Ishikawa (cell line): ENCODE results near the gene FSTL3.

Experiments used
- CEBPB ChIP-seq: IDR thresholded peaks from 2 replicates; pipeline ENCODE4 v1.6.1; 2012
- CREB1 ChIP-seq: IDR thresholded peaks from 2 replicates; pipeline ENCODE4 v1.6.1; 2012; ENCODE audit warnings: low read depth
- EGR1 ChIP-seq: IDR thresholded peaks from 2 replicates; pipeline ENCODE4 v1.6.1; 2012
- EP300 ChIP-seq: IDR thresholded peaks from 2 replicates; pipeline ENCODE4 v1.6.1; 2012; ENCODE audit warnings: borderline replicate concordance
- FOXM1 ChIP-seq: IDR thresholded peaks from 2 replicates; pipeline ENCODE4 v1.6.1; 2012; ENCODE audit warnings: low read depth, borderline replicate concordance
- NFIC ChIP-seq: IDR thresholded peaks from 2 replicates; pipeline ENCODE4 v1.6.1; 2012
- RAD21 ChIP-seq: IDR thresholded peaks from 2 replicates; pipeline ENCODE4 v1.6.1; 2012; ENCODE audit warnings: low read depth
- TAF1 ChIP-seq: IDR thresholded peaks from 2 replicates; pipeline ENCODE4 v1.6.1; 2012; ENCODE audit warnings: low read depth, mild to moderate bottlenecking
- TCF12 ChIP-seq: IDR thresholded peaks from 2 replicates; pipeline ENCODE4 v1.6.1; 2012; ENCODE audit warnings: low read depth
- TEAD4 ChIP-seq: IDR thresholded peaks from 2 replicates; pipeline ENCODE4 v1.6.1; 2012
- YY1 ChIP-seq: IDR thresholded peaks from 2 replicates; pipeline ENCODE4 v1.6.1; 2012; ENCODE audit warnings: low read depth
- ZBTB7A ChIP-seq: IDR thresholded peaks from 2 replicates; pipeline ENCODE4 v1.6.1; 2012; ENCODE audit warnings: low read depth
- TF ChIP-seq, protein P1 (sequence below): IDR thresholded peaks from 2 replicates; pipeline ENCODE4 v1.6.1; 2012
- TF ChIP-seq, protein P2 (sequence below): IDR thresholded peaks from 2 replicates; pipeline ENCODE4 v1.6.1; 2012
- TF ChIP-seq, protein P3 (sequence below): IDR thresholded peaks from 2 replicates; pipeline ENCODE4 v1.6.1; 2012; ENCODE audit warnings: low read depth, mild to moderate bottlenecking

The FSTL3 gene

GRCh38 chr19:676007-676338, 219 bp upstream of the FSTL3 start:
- TF ChIP-seq CEBPB (no peak), NFIC (no peak), CREB1 (no peak), ZBTB7A (no peak), TAF1 (no peak), TEAD4 (no peak), EGR1 (no peak), YY1 (no peak), RAD21 (no peak), FOXM1 (no peak), TCF12 (no peak; the same call in 1 of the 2 replicates), EP300 (no peak)
- TF ChIP-seq, protein P1, sequence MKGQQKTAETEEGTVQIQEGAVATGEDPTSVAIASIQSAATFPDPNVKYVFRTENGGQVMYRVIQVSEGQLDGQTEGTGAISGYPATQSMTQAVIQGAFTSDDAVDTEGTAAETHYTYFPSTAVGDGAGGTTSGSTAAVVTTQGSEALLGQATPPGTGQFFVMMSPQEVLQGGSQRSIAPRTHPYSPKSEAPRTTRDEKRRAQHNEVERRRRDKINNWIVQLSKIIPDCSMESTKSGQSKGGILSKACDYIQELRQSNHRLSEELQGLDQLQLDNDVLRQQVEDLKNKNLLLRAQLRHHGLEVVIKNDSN = no peak
- TF ChIP-seq, protein P2, sequence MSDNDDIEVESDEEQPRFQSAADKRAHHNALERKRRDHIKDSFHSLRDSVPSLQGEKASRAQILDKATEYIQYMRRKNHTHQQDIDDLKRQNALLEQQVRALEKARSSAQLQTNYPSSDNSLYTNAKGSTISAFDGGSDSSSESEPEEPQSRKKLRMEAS = no peak
- TF ChIP-seq, protein P3, sequence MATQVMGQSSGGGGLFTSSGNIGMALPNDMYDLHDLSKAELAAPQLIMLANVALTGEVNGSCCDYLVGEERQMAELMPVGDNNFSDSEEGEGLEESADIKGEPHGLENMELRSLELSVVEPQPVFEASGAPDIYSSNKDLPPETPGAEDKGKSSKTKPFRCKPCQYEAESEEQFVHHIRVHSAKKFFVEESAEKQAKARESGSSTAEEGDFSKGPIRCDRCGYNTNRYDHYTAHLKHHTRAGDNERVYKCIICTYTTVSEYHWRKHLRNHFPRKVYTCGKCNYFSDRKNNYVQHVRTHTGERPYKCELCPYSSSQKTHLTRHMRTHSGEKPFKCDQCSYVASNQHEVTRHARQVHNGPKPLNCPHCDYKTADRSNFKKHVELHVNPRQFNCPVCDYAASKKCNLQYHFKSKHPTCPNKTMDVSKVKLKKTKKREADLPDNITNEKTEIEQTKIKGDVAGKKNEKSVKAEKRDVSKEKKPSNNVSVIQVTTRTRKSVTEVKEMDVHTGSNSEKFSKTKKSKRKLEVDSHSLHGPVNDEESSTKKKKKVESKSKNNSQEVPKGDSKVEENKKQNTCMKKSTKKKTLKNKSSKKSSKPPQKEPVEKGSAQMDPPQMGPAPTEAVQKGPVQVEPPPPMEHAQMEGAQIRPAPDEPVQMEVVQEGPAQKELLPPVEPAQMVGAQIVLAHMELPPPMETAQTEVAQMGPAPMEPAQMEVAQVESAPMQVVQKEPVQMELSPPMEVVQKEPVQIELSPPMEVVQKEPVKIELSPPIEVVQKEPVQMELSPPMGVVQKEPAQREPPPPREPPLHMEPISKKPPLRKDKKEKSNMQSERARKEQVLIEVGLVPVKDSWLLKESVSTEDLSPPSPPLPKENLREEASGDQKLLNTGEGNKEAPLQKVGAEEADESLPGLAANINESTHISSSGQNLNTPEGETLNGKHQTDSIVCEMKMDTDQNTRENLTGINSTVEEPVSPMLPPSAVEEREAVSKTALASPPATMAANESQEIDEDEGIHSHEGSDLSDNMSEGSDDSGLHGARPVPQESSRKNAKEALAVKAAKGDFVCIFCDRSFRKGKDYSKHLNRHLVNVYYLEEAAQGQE = no peak

DNA sequence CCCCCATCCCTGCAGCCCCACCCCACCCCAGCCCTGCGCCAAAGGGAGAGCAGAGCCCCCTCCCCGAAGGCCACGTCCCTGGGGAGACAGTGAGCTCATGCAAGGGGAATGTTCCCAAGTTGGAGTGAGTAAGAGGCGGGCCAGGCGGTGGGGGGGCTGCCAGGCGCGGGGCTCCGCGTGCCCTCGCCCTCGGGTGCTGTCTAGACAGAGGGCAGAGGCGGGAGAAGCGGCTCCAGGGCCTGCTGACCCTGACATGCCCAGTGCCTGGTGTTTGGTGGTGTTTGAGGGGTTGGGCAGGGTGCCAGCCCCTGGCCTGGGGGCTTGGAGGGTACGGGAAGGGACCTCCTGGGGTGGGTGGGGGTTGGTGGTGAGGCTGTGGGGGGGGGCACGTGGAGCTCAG, 1.0 kb downstream of the FSTL3 start:
- TF ChIP-seq TCF12 = no peak; the same call in 1 of the 2 replicates
- TF ChIP-seq TAF1 = no peak
- TF ChIP-seq RAD21 = no peak
- no peak; the same call in 1 of the 2 replicates for TF ChIP-seq CEBPB
- peak; percentile 74 for TF ChIP-seq ZBTB7A
- TF ChIP-seq TEAD4 = peak; percentile 84
- TF ChIP-seq NFIC = peak; percentile 40; the same call in 1 of the 2 replicates
- no peak for TF ChIP-seq FOXM1
- no peak for TF ChIP-seq EGR1
- no peak for TF ChIP-seq YY1
- TF ChIP-seq, protein P3 = no peak
- TF ChIP-seq CREB1 = no peak
- TF ChIP-seq, protein P2 = peak; percentile 81
- TF ChIP-seq, protein P1 = no peak
- TF ChIP-seq EP300 = peak; percentile 43

DNA sequence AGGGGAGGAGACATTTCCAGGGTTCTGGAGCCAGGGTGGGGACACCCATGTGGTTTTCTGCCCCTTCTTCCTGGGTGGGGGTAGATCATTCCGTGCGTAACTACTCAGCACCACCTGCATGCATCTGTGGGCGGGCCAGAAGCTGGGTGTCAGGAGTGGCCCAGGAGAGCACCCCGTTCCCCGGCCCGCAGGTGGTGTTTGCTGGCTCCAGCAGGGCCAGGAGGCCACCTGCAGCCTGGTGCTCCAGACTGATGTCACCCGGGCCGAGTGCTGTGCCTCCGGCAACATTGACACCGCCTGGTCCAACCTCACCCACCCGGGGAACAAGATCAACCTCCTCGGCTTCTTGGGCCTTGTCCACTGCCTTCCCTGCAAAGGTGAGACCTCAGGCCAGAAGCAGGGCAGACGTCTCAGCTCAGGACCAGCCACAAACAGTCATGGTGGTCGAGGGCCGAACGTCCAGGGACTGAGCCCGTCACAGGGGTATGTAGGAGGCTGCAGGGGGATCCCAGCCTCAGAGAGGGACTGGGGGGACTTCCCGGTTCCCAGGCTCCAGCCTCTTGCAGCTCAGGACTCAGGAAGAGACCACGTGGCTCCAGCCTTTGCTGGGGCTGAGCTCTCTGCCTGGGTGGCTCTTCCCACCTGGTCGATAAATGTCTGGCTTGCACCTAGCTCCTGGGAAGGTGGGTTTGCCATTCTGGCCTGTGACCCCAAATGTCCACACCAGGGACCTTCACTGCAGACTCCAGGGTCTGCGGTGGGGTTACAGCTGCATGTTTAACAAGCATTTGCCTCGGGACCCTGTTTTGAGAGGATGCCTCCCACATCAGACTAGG, 1.6 kb downstream of the FSTL3 start:
- TF ChIP-seq, protein P2 = peak; percentile 4; the same call in 1 of the 2 replicates
- no peak for TF ChIP-seq YY1

- no peak for TF ChIP-seq CREB1
- TF ChIP-seq, protein P3 = no peak
- TF ChIP-seq YY1 = no peak
- TF ChIP-seq, protein P2 = no peak
- no peak for TF ChIP-seq EGR1
- TF ChIP-seq TEAD4 = no peak
- no peak for TF ChIP-seq TCF12
- TF ChIP-seq TAF1 = no peak
- no peak for TF ChIP-seq ZBTB7A
- TF ChIP-seq FOXM1 = no peak
- no peak for TF ChIP-seq NFIC
These were observed 2.7 kb downstream of the FSTL3 start for GRCh38 chr19:678791-679388.
